Body of pancreas (tissue), 4 donors: ENCODE data around the gene LDB1.

Experiments
- POLR2A ChIP-seq, 3 donors: fragments of 450-650 bp; IDR thresholded peaks; one replicate each; pipeline ENCODE4 v1.6.1; 2016; ENCODE audit warnings: antibody characterized with exemption in 3 of 3, mild to moderate bottlenecking in 2 of 3
- TF ChIP-seq, protein P1 (sequence below), 7 experiments: fragments of 450-650 bp in 4 of 7; fragments of 200-600 bp in 3 of 7; sonication (generic) in 3 of 7; IDR thresholded peaks; one replicate each; pipeline ENCODE4 v1.5.1; 2016 to 2019; ENCODE audit warnings: antibody characterized with exemption in 7 of 7

GRCh38 chr10:102163342-102163989, 43.3 kb upstream of the LDB1 start:
- TF ChIP-seq, protein P1, sequence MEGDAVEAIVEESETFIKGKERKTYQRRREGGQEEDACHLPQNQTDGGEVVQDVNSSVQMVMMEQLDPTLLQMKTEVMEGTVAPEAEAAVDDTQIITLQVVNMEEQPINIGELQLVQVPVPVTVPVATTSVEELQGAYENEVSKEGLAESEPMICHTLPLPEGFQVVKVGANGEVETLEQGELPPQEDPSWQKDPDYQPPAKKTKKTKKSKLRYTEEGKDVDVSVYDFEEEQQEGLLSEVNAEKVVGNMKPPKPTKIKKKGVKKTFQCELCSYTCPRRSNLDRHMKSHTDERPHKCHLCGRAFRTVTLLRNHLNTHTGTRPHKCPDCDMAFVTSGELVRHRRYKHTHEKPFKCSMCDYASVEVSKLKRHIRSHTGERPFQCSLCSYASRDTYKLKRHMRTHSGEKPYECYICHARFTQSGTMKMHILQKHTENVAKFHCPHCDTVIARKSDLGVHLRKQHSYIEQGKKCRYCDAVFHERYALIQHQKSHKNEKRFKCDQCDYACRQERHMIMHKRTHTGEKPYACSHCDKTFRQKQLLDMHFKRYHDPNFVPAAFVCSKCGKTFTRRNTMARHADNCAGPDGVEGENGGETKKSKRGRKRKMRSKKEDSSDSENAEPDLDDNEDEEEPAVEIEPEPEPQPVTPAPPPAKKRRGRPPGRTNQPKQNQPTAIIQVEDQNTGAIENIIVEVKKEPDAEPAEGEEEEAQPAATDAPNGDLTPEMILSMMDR (IDR thresholded peaks at IDR 0.05), result no peak
- no peak for TF ChIP-seq POLR2A (IDR thresholded peaks at IDR 0.05)
